ENCODE results near the gene KLF11. TPM values are rescaled to one million over a fixed set of nuclear protein-coding genes. Genes with fewer than 3 reads are reported as not detected.
A peak's percentile ranks its signal among the peaks of the same experiment; 100 is the strongest.

KLF11 gene
- total and polyA plus RNA-seq, 9 of the 15 experiments (the other 6 are each of a cell fraction or from before 2014, with no cell fraction given) = 2.1 to 13.4 (median 6.5) TPM

DNA sequence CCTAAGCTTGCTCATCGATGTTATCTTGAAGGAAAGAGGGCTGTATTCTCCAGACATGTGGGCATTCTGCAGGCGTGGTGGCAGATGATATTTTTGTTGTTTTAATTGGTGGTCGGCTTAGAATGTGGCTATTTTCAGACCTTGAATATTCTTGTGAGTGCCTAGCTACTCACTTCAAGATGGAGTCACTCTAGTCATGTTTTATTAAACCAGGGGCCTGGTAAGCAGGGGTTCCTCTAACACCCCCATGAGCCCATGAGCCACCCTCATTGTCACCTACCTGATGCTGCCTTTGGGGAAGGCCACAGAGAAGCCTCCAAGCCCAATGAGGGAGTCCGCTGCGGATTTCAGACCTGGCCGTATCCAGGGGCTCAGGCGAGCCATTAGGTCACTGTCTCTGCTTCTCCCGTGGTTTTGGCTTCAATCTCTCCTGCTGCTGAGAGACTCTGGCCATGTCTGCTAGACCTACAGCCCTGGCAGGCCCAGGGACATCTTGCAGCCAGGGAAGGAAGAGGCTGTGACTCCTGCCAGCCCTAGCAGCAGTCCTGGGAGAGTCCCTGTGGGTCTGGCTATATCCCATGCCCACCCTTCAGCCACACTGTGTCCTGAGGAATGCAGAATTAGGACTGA is 16.3 kb upstream of the KLF11 start (continued):
- TF ChIP-seq ZNF217 (CRISPR knock-in tag; IDR thresholded peaks at IDR 0.05) = no peak
- TF ChIP-seq, protein P1, sequence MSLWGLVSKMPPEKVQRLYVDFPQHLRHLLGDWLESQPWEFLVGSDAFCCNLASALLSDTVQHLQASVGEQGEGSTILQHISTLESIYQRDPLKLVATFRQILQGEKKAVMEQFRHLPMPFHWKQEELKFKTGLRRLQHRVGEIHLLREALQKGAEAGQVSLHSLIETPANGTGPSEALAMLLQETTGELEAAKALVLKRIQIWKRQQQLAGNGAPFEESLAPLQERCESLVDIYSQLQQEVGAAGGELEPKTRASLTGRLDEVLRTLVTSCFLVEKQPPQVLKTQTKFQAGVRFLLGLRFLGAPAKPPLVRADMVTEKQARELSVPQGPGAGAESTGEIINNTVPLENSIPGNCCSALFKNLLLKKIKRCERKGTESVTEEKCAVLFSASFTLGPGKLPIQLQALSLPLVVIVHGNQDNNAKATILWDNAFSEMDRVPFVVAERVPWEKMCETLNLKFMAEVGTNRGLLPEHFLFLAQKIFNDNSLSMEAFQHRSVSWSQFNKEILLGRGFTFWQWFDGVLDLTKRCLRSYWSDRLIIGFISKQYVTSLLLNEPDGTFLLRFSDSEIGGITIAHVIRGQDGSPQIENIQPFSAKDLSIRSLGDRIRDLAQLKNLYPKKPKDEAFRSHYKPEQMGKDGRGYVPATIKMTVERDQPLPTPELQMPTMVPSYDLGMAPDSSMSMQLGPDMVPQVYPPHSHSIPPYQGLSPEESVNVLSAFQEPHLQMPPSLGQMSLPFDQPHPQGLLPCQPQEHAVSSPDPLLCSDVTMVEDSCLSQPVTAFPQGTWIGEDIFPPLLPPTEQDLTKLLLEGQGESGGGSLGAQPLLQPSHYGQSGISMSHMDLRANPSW (CRISPR knock-in tag; IDR thresholded peaks at IDR 0.05) = no peak
- TF ChIP-seq ZNF3 (CRISPR knock-in tag; IDR thresholded peaks at IDR 0.05) = no peak
- peak; percentile 49; the same call in 1 of the 2 replicates for TF ChIP-seq PTTG1 (tag; IDR thresholded peaks at IDR 0.05; ENCODE audit: low read depth)
- no peak for TF ChIP-seq CHD1 (IDR thresholded peaks at IDR 0.05; ENCODE audit: low read length)

DNA sequence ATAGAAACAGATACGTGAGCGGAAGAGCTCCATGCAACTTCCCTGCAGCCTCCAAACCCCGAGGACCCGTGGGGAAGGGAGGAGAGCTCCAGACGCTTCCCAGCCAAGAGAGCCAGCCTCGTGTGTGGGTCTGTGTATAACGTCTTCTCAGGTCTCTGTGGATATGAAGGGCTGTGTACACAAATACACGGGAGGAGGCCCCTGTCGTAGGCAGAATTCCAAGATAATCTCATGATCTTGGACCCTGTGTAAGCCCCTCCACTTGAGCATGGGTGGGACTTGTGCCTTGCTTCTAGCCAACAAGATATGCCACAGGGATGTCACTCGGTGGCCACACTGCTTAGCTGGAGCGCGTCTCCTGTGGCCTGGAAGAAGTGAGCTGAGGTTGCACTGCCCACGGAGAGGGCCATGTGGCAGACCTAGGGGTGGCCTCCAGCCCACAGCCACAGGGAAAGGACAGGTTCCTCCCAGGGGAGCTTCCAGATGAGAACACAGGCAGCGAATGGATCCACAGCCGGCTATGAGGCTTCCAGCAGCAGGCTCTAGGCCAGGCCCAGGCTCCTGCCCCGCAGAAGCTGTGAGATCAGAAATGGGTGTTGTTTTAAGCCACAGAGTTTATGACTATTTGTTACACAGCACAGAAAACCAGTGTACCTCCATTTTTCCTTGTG is 15.6 kb upstream of the KLF11 start:
- H3K9me1 ChIP-seq (ENCODE audit: control insufficient read depth, insufficient read depth, low read length) = no peaks in the 10 kb centered on the region
- no peak for TF ChIP-seq EZH2 (IDR thresholded peaks at IDR 0.05; ENCODE audit: borderline replicate concordance, low read depth, low read length)
- no peak for TF ChIP-seq HMG20B (CRISPR knock-in tag; IDR thresholded peaks at IDR 0.05)
- no peak for TF ChIP-seq EWSR1 (IDR thresholded peaks at IDR 0.05; ENCODE audit: borderline replicate concordance, low read depth, partially characterized antibody)
- no peak for TF ChIP-seq PTBP1 (IDR thresholded peaks at IDR 0.05; ENCODE audit: low read depth, low read length)
- no peak for TF ChIP-seq EGR1 (conservative IDR thresholded peaks at IDR 0.05)
- TF ChIP-seq CBFA2T3 (IDR thresholded peaks at IDR 0.05) = no peak
- TF ChIP-seq, protein P2, sequence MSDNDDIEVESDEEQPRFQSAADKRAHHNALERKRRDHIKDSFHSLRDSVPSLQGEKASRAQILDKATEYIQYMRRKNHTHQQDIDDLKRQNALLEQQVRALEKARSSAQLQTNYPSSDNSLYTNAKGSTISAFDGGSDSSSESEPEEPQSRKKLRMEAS (CRISPR knock-in tag; IDR thresholded peaks at IDR 0.05) = peak; percentile 7; the same call in 1 of the 2 replicates
- no peak for TF ChIP-seq ZBED1 (IDR thresholded peaks at IDR 0.05)
- H3K4me1 ChIP-seq (replicated peaks in 1 of 2; ENCODE audit: control insufficient read depth in 2 of 2, insufficient read depth in 2 of 2, low read length in 2 of 2) = peaks cover 24 to 51% of the 10 kb centered on the region in 2 experiments
- no peak overlapping the region for H3K4me2 ChIP-seq (ENCODE audit: insufficient read depth, low read length)
- H3K9me3 ChIP-seq (replicated peaks; ENCODE audit: control insufficient read depth, insufficient read depth, low read depth, low read length) = no peaks in the 10 kb centered on the region
- peak overlapping the region; percentile 96; the same call in 2 of the 3 replicates for H3K27ac ChIP-seq (ENCODE audit: extremely low read depth, low read depth, low read length)
- 86% methylated on average over 14 of the region's 16 CpGs for WGBS (ENCODE audit: insufficient coverage, low coverage, missing lambda C conversion rate)
- no peaks in the 10 kb centered on the region for H3K36me3 ChIP-seq (ENCODE audit: control insufficient read depth, insufficient read depth, low read length)
- peak overlapping the region; percentile 89 for H2AFZ ChIP-seq (ENCODE audit: low read depth, low read length)
- no TSS peak for BruUV-seq (replicated peaks)
- FAIRE-seq (no peak), ATAC-seq (no peak), DNase-seq (ENCODE audit: extremely low read depth in 1 of 4, low spot score in 3 of 4) (no peak)
- no peak overlapping the region for H3K4me3 ChIP-seq
- in situ Hi-C loops (cut with MboI) (no loop called here), intact Hi-C loops (cut with micrococcal nuclease) (no loop called here)
- no peaks in the 10 kb centered on the region; a peak in 1 of 5 replicates for H3K27me3 ChIP-seq (ENCODE audit: control insufficient read depth in 2 of 2, insufficient read depth in 2 of 2, low read length in 2 of 2)
- ChIA-PET POLR2A (interaction anchor here (0.6 to 2.3 kb wide), 7 partner anchors 8 to 278 kb away, joined by 3 to 18 read pairs (median 4); partner anchors contain the start of gene KLF11), CTCF (ENCODE audit: low intra/inter-chr PET ratio) (no interaction called here)
- peaks cover 35% of the 10 kb centered on the region for H3K79me2 ChIP-seq (ENCODE audit: control insufficient read depth, insufficient read depth, low read length)
- peak overlapping the region; percentile 50 to 91 for H3K9ac ChIP-seq (ENCODE audit: insufficient read depth in 1 of 2, low read depth in 2 of 2, low read length in 2 of 2)
- H4K20me1 ChIP-seq (replicated peaks; ENCODE audit: control insufficient read depth, insufficient read depth, low read length) = no peaks in the 10 kb centered on the region
